ENCODE data around the gene GPR39. TPM values are rescaled to one million over a fixed set of nuclear protein-coding genes. Genes with fewer than 3 reads are reported as not detected.

The GPR39 gene
- total and polyA plus RNA-seq, 2 donors (not counting 1 experiment from before 2014, with no cell fraction given), result not detected

DNA sequence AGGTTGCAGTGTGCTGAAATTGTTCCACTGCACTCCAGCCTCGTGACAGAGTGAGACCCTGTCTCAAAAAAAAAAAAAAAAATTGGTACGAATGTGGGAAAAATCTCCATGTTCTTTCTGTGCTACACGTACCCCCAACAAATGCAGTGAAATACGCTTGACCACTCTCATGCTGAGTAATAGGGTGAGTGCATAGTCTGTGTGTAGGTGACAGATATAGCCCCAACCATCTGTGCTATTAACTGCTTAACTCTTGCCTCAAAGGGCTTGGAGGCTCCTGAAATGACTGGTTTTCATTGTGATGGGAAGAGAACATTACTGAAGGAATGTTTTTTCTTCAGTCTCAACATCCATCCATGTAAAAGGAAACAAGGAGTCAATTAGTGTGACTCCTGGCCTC lies 237.7 kb downstream of the GPR39 start:
- Histone ChIP-seq H3K27ac (ENCODE audit: low read length in 2 of 2) (no peak overlapping the region), H3K36me3 (replicated peaks in 1 of 2; ENCODE audit: control extremely low read depth in 1 of 2, control insufficient read depth in 1 of 2, extremely low read depth in 1 of 2, insufficient read depth in 2 of 2, low read length in 1 of 2) (no peaks in the 10 kb centered on the region), H4K20me1 (ENCODE audit: control insufficient read depth, insufficient read depth, low read length, poor library complexity, severe bottlenecking) (no peaks in the 10 kb centered on the region), H2AFZ (ENCODE audit: insufficient read depth, low read depth, low read length, poor library complexity, severe bottlenecking) (no peak overlapping the region), H3K4me1 (ENCODE audit: control insufficient read depth in 2 of 2, insufficient read depth in 2 of 2, low read length in 2 of 2) (no peaks in the 10 kb centered on the region), H3K9me3 (ENCODE audit: control extremely low read depth in 1 of 3, control insufficient read depth in 2 of 3, insufficient read depth in 1 of 3, low read length in 2 of 3) (no peaks in the 10 kb centered on the region), H3K79me2 (ENCODE audit: control insufficient read depth, insufficient read depth, low read length) (no peaks in the 10 kb centered on the region), H3K27me3 (replicated peaks in 1 of 4; ENCODE audit: control extremely low read depth in 1 of 4, control insufficient read depth in 3 of 4, insufficient read depth in 4 of 4, low read length in 3 of 4) (no peaks in the 10 kb centered on the region), H3K9ac (ENCODE audit: low read length) (no peak overlapping the region), H3K4me3 (ENCODE audit: control extremely low read depth in 1 of 5, extremely low read depth in 1 of 5, insufficient read depth in 1 of 5, low read depth in 2 of 5, low read length in 4 of 5) (no peak overlapping the region), H3K4me2 (replicated peaks; ENCODE audit: low read depth, low read length, poor library complexity, severe bottlenecking) (no peak overlapping the region)
- no peak overlapping the region for H3K27ac Mint-ChIP-seq
- no peaks in the 10 kb centered on the region for H3K9me3 Mint-ChIP-seq (ENCODE audit: insufficient read depth)
- ChIA-PET CTCF (no interaction called here), POLR2A (interaction anchor here (0.7 kb wide), 1 partner anchor 34 kb away, joined by 3 read pairs; no protein-coding TSS in a partner anchor)
- intact Hi-C loops (cut with micrococcal nuclease), result no loop called here
- TF ChIP-seq, protein P1, sequence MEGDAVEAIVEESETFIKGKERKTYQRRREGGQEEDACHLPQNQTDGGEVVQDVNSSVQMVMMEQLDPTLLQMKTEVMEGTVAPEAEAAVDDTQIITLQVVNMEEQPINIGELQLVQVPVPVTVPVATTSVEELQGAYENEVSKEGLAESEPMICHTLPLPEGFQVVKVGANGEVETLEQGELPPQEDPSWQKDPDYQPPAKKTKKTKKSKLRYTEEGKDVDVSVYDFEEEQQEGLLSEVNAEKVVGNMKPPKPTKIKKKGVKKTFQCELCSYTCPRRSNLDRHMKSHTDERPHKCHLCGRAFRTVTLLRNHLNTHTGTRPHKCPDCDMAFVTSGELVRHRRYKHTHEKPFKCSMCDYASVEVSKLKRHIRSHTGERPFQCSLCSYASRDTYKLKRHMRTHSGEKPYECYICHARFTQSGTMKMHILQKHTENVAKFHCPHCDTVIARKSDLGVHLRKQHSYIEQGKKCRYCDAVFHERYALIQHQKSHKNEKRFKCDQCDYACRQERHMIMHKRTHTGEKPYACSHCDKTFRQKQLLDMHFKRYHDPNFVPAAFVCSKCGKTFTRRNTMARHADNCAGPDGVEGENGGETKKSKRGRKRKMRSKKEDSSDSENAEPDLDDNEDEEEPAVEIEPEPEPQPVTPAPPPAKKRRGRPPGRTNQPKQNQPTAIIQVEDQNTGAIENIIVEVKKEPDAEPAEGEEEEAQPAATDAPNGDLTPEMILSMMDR (IDR thresholded peaks at IDR 0.05), result no peak
- no peak for TF ChIP-seq EZH2 (IDR thresholded peaks at IDR 0.05; ENCODE audit: borderline replicate concordance, insufficient read depth, low read depth, low read length, poor library complexity, severe bottlenecking)
- DNase-seq (no peak), ATAC-seq (ENCODE audit: low read depth) (no peak)
- 100% methylated on average over 2 of the region's 4 CpGs for WGBS (ENCODE audit: insufficient coverage)
- H3K4me1 Mint-ChIP-seq, result no peaks in the 10 kb centered on the region
- peaks cover 3% of the 10 kb centered on the region for H3K27me3 Mint-ChIP-seq
- no peak overlapping the region for H3K4me3 Mint-ChIP-seq

- no peaks in the 10 kb centered on the region for H3K79me2 ChIP-seq (ENCODE audit: control insufficient read depth, insufficient read depth, low read length)
- H3K4me2 ChIP-seq (replicated peaks; ENCODE audit: low read depth, low read length, poor library complexity, severe bottlenecking), result no peak overlapping the region
- ChIA-PET CTCF (no interaction called here), POLR2A (interaction anchor here (0.6 kb wide), 1 partner anchor 57 kb away, joined by 3 read pairs; no protein-coding TSS in a partner anchor)
- ATAC-seq (ENCODE audit: low read depth) (no peak), DNase-seq (no peak)
- no peak for TF ChIP-seq EZH2 (IDR thresholded peaks at IDR 0.05; ENCODE audit: borderline replicate concordance, insufficient read depth, low read depth, low read length, poor library complexity, severe bottlenecking)
- TF ChIP-seq, protein P1 (IDR thresholded peaks at IDR 0.05), result no peak
- no peak overlapping the region for H3K9ac ChIP-seq (ENCODE audit: low read length)
- H3K27me3 Mint-ChIP-seq, result peaks cover 3% of the 10 kb centered on the region
- H3K27ac ChIP-seq (ENCODE audit: low read length in 2 of 2), result no peak overlapping the region
- no peaks in the 10 kb centered on the region for H3K36me3 ChIP-seq (replicated peaks in 1 of 2; ENCODE audit: control extremely low read depth in 1 of 2, control insufficient read depth in 1 of 2, extremely low read depth in 1 of 2, insufficient read depth in 2 of 2, low read length in 1 of 2)
- H2AFZ ChIP-seq (ENCODE audit: insufficient read depth, low read depth, low read length, poor library complexity, severe bottlenecking), result no peak overlapping the region
- H3K9me3 ChIP-seq (ENCODE audit: control extremely low read depth in 1 of 3, control insufficient read depth in 2 of 3, insufficient read depth in 1 of 3, low read length in 2 of 3), result no peaks in the 10 kb centered on the region
- H3K4me3 Mint-ChIP-seq, result no peak overlapping the region
- H3K4me3 ChIP-seq (ENCODE audit: control extremely low read depth in 1 of 5, extremely low read depth in 1 of 5, insufficient read depth in 1 of 5, low read depth in 2 of 5, low read length in 4 of 5), result no peak overlapping the region
- 84% methylated on average over 2 of the region's 7 CpGs for WGBS (ENCODE audit: insufficient coverage)
- H3K9me3 Mint-ChIP-seq (ENCODE audit: insufficient read depth), result no peaks in the 10 kb centered on the region
- no peaks in the 10 kb centered on the region for H3K4me1 Mint-ChIP-seq
- no peak overlapping the region for H3K27ac Mint-ChIP-seq
- intact Hi-C loops (cut with micrococcal nuclease), result no loop called here
- no peaks in the 10 kb centered on the region for H3K4me1 ChIP-seq (ENCODE audit: control insufficient read depth in 2 of 2, insufficient read depth in 2 of 2, low read length in 2 of 2)
- H4K20me1 ChIP-seq (ENCODE audit: control insufficient read depth, insufficient read depth, low read length, poor library complexity, severe bottlenecking), result no peaks in the 10 kb centered on the region
- no peaks in the 10 kb centered on the region for H3K27me3 ChIP-seq (replicated peaks in 1 of 4; ENCODE audit: control extremely low read depth in 1 of 4, control insufficient read depth in 3 of 4, insufficient read depth in 4 of 4, low read length in 3 of 4)
Observed at GRCh38 chr2:132654968-132655367, 238.4 kb downstream of the GPR39 start.

All from B cell (primary cell).